Uterus (tissue), 4 donors: ENCODE measurements around the gene ABCA13. TPM values are rescaled to one million over a fixed set of nuclear protein-coding genes. Genes with fewer than 3 reads are reported as not detected.

Experiments used
- DNase-seq, 2 donors: peaks; one replicate each; pipeline ENCODE4 v3.0.0-alpha.2; 2019 to 2020
- H3K27ac ChIP-seq, 2 donors: fragments of 200-600 bp; sonication (generic); 1 replicate in 1 of 2; 2 replicates in 1 of 2; pipeline ENCODE4 v1.5.1; 2016 to 2018
- H3K27me3 ChIP-seq, 2 donors: fragments of 200-600 bp; sonication (generic); one replicate each; pipeline ENCODE4 v1.5.1; 2018 to 2019; ENCODE audit warnings: control low read depth in 1 of 2
- H3K36me3 ChIP-seq, 2 donors: fragments of 200-600 bp; sonication (generic); one replicate each; pipeline ENCODE4 v1.5.1; 2019; ENCODE audit warnings: control low read depth in 1 of 2
- H3K4me1 ChIP-seq, 2 donors: fragments of 200-600 bp; sonication (generic); one replicate each; pipeline ENCODE4 v1.5.1; 2018 to 2019; ENCODE audit warnings: control low read depth in 1 of 2
- H3K4me3 ChIP-seq, 2 donors: fragments of 200-600 bp; sonication (generic); 1 replicate in 1 of 2; 2 replicates in 1 of 2; pipeline ENCODE4 v1.5.1; 2018 to 2019; ENCODE audit warnings: mild to moderate bottlenecking in 1 of 2
- H3K9me3 ChIP-seq, 2 donors: fragments of 200-600 bp; sonication (generic); one replicate each; pipeline ENCODE4 v1.5.1; 2019; ENCODE audit warnings: control low read depth in 1 of 2
- CTCF ChIP-seq, 4 experiments: fragments of 200-600 bp in 2 of 4; fragments of 450-650 bp in 2 of 4; sonication (generic) in 2 of 4; IDR thresholded peaks; one replicate each; pipeline ENCODE4 v1.5.1; 2016 to 2019; ENCODE audit warnings: antibody characterized with exemption in 4 of 4, mild to moderate bottlenecking in 2 of 4, moderate library complexity in 1 of 4
- POLR2A ChIP-seq, 2 donors: fragments of 450-650 bp; IDR thresholded peaks; one replicate each; pipeline ENCODE4 v1.6.1; 2016; ENCODE audit warnings: antibody characterized with exemption in 2 of 2, mild to moderate bottlenecking in 1 of 2, moderate library complexity in 1 of 2
- intact Hi-C: fragments of 100-400 bp; cut with DNase I; formaldehyde crosslinking; loops from one replicate; pipeline ENCODE4 v1.15.1; 2023; ENCODE audit warnings: low total_unique reads
- total RNA-seq, 4 donors: library from RNA; depleted of rRNA in 3 of 4; stranded (reverse); fragments of >200 nt in 3 of 4; gene quantifications; one replicate each; pipeline versions ENCODE4 v1.1.0 to v1.2.4, GENCODE V29; 2014 to 2023
- donor health status: DM: yes; HTN: yes; CAD: no.

Gene ABCA13
- total RNA-seq, 4 donors from 2014 or later: 0.12 to 1.0 (median 0.26) TPM; not detected in 1

GRCh38 chr7:48173756-48174382, 2.6 kb downstream of the ABCA13 start:
- no peaks in the 10 kb centered on the region for H3K27me3 ChIP-seq
- no peaks in the 10 kb centered on the region for H3K9me3 ChIP-seq
- no peak overlapping the region for H3K27ac ChIP-seq
- no peak for DNase-seq
- TF ChIP-seq CTCF (IDR thresholded peaks at IDR 0.05): no peak
- no peak for TF ChIP-seq POLR2A (IDR thresholded peaks at IDR 0.05)
- intact Hi-C loops: no loop called here
- H3K36me3 ChIP-seq: no peaks in the 10 kb centered on the region
- H3K4me1 ChIP-seq: no peaks in the 10 kb centered on the region
- H3K4me3 ChIP-seq: no peak overlapping the region

GRCh38 chr7:48175019-48175418, 3.8 kb downstream of the ABCA13 start:
- Histone ChIP-seq H3K36me3 (no peaks in the 10 kb centered on the region), H3K4me3 (no peak overlapping the region), H3K27me3 (no peaks in the 10 kb centered on the region), H3K9me3 (no peaks in the 10 kb centered on the region), H3K4me1 (no peaks in the 10 kb centered on the region), H3K27ac (no peak overlapping the region)
- intact Hi-C loops: no loop called here
- DNase-seq: no peak
- TF ChIP-seq POLR2A (IDR thresholded peaks at IDR 0.05) (no peak), CTCF (IDR thresholded peaks at IDR 0.05) (no peak)

- DNase-seq: no peak
- Histone ChIP-seq H3K27ac (no peak overlapping the region), H3K27me3 (no peaks in the 10 kb centered on the region), H3K9me3 (no peaks in the 10 kb centered on the region), H3K4me1 (no peaks in the 10 kb centered on the region), H3K36me3 (no peaks in the 10 kb centered on the region), H3K4me3 (no peak overlapping the region)
- intact Hi-C loops: no loop called here
- TF ChIP-seq POLR2A (IDR thresholded peaks at IDR 0.05) (no peak), CTCF (IDR thresholded peaks at IDR 0.05) (no peak)
These were observed 5.2 kb downstream of the ABCA13 start for GRCh38 chr7:48176356-48176893.

- H3K27ac ChIP-seq: no peak overlapping the region
- no peaks in the 10 kb centered on the region for H3K4me1 ChIP-seq
- H3K27me3 ChIP-seq: no peaks in the 10 kb centered on the region
- H3K9me3 ChIP-seq: no peaks in the 10 kb centered on the region
- H3K4me3 ChIP-seq: no peak overlapping the region
- H3K36me3 ChIP-seq: no peaks in the 10 kb centered on the region
- no peak for DNase-seq
- intact Hi-C loops: no loop called here
- TF ChIP-seq POLR2A (IDR thresholded peaks at IDR 0.05): no peak
These were observed 6.0 kb downstream of the ABCA13 start for GRCh38 chr7:48177271-48177670.

GRCh38 chr7:48179496-48180030, 8.3 kb downstream of the ABCA13 start:
- TF ChIP-seq CTCF (IDR thresholded peaks at IDR 0.05) (no peak), POLR2A (IDR thresholded peaks at IDR 0.05) (no peak)
- Histone ChIP-seq H3K9me3 (no peaks in the 10 kb centered on the region), H3K4me1 (no peaks in the 10 kb centered on the region), H3K4me3 (no peak overlapping the region), H3K27me3 (no peaks in the 10 kb centered on the region), H3K27ac (no peak overlapping the region), H3K36me3 (no peaks in the 10 kb centered on the region)
- intact Hi-C loops: no loop called here
- DNase-seq: no peak
